ENCODE measurements around the gene NDUFA6. TPM values are rescaled to one million over a fixed set of nuclear protein-coding genes. Genes with fewer than 3 reads are reported as not detected.

NDUFA6 gene
- polyA plus RNA-seq, 1 donor (not counting 4 experiments of a cell fraction or from before 2014, with no cell fraction given) = 86.7 TPM

- peak within 1 kb of the TSS; percentile 55 to 95 (median 89) for H3K4me3 ChIP-seq (ENCODE audit: control insufficient read depth in 2 of 3, extremely low read depth in 1 of 3, insufficient read depth in 2 of 3, low read depth in 1 of 3, low read length in 3 of 3)
- FAIRE-seq (peak; percentile 98), DNase-seq (ENCODE audit: low read depth, low spot score) (peak; percentile 87)
- H3K4me2 ChIP-seq (ENCODE audit: control insufficient read depth, extremely low read depth, insufficient read depth, low read depth, low read length) = peak within 1 kb of the TSS; percentile 96
- no peaks in the 10 kb centered on the region for H4K20me1 ChIP-seq (ENCODE audit: control insufficient read depth, extremely low read depth, insufficient read depth, low read length)
- H3K79me2 ChIP-seq (ENCODE audit: control insufficient read depth, insufficient read depth, low read length) = peaks cover 2% of the 10 kb centered on the region
- TF ChIP-seq EZH2 (IDR thresholded peaks at IDR 0.05; ENCODE audit: low read length) (no peak), CTCF (optimal IDR thresholded peaks at IDR 0.05 in 1 of 3, IDR thresholded peaks at IDR 0.05 in 1 of 3, conservative IDR thresholded peaks at IDR 0.05 in 1 of 3; ENCODE audit: extremely low read depth in 1 of 3, insufficient read depth in 2 of 3, low read length in 3 of 3) (no peak)
- peak within 1 kb of the TSS; percentile 97 for H2AFZ ChIP-seq (ENCODE audit: control insufficient read depth, low read length)
- peaks cover 3% of the 10 kb centered on the region for H3K9me3 ChIP-seq (ENCODE audit: control insufficient read depth, low read depth, low read length)
- H3K9ac ChIP-seq (ENCODE audit: control insufficient read depth, extremely low read depth, insufficient read depth, low read length) = peak within 1 kb of the TSS; percentile 95
- H3K27ac ChIP-seq (ENCODE audit: control insufficient read depth, insufficient read depth, low read length) = peak within 1 kb of the TSS; percentile 96
- no peaks in the 10 kb centered on the region for H3K9me1 ChIP-seq (ENCODE audit: control insufficient read depth, extremely low read depth, insufficient read depth, low read length)
- H3K4me1 ChIP-seq (ENCODE audit: control insufficient read depth, extremely low read depth, insufficient read depth, low read length) = peaks cover 22% of the 10 kb centered on the region
- dilution Hi-C loops (cut with MboI; ENCODE audit: extremely low pct_ligation_motif_present, low sequenced_read_pairs) = no loop called here
- peaks cover 0 to 4% of the 10 kb centered on the region in 2 experiments for H3K36me3 ChIP-seq (ENCODE audit: control insufficient read depth in 2 of 2, extremely low read depth in 1 of 2, insufficient read depth in 2 of 2, low read length in 2 of 2)
- H3K27me3 ChIP-seq (ENCODE audit: control insufficient read depth, extremely low read depth, insufficient read depth, low read length) = no peaks in the 10 kb centered on the region
Measured at GRCh38 chr22:42079319-42080251, 11.0 kb downstream of the NDUFA6 start, which contains the start of gene SMDT1. Gene SMDT1, plus strand, starts transcription at chr22:42079700. Its CDS starts 69 bp downstream, at chr22:42079769.

- Histone ChIP-seq H3K9me3 (ENCODE audit: control insufficient read depth, low read depth, low read length) (peaks cover 3% of the 10 kb centered on the region), H3K4me3 (ENCODE audit: control insufficient read depth in 2 of 3, extremely low read depth in 1 of 3, insufficient read depth in 2 of 3, low read depth in 1 of 3, low read length in 3 of 3) (peak overlapping the region; percentile 55 to 95 (median 89)), H3K36me3 (ENCODE audit: control insufficient read depth in 2 of 2, extremely low read depth in 1 of 2, insufficient read depth in 2 of 2, low read length in 2 of 2) (peaks cover 0 to 2% of the 10 kb centered on the region in 2 experiments), H3K27ac (ENCODE audit: control insufficient read depth, insufficient read depth, low read length) (peak overlapping the region; percentile 96), H3K9ac (ENCODE audit: control insufficient read depth, extremely low read depth, insufficient read depth, low read length) (peak overlapping the region; percentile 95), H2AFZ (ENCODE audit: control insufficient read depth, low read length) (peak overlapping the region; percentile 89), H3K9me1 (ENCODE audit: control insufficient read depth, extremely low read depth, insufficient read depth, low read length) (no peaks in the 10 kb centered on the region), H3K79me2 (ENCODE audit: control insufficient read depth, insufficient read depth, low read length) (peaks cover 2% of the 10 kb centered on the region), H4K20me1 (ENCODE audit: control insufficient read depth, extremely low read depth, insufficient read depth, low read length) (no peaks in the 10 kb centered on the region), H3K4me1 (ENCODE audit: control insufficient read depth, extremely low read depth, insufficient read depth, low read length) (peaks cover 22% of the 10 kb centered on the region), H3K4me2 (ENCODE audit: control insufficient read depth, extremely low read depth, insufficient read depth, low read depth, low read length) (peak overlapping the region; percentile 96), H3K27me3 (ENCODE audit: control insufficient read depth, extremely low read depth, insufficient read depth, low read length) (no peaks in the 10 kb centered on the region)
- DNase-seq (ENCODE audit: low read depth, low spot score) (no peak), FAIRE-seq (no peak)
- dilution Hi-C loops (cut with MboI; ENCODE audit: extremely low pct_ligation_motif_present, low sequenced_read_pairs) = no loop called here
- TF ChIP-seq CTCF (optimal IDR thresholded peaks at IDR 0.05 in 1 of 3, IDR thresholded peaks at IDR 0.05 in 1 of 3, conservative IDR thresholded peaks at IDR 0.05 in 1 of 3; ENCODE audit: extremely low read depth in 1 of 3, insufficient read depth in 2 of 3, low read length in 3 of 3) (no peak), EZH2 (IDR thresholded peaks at IDR 0.05; ENCODE audit: low read length) (no peak)
Measured at GRCh38 chr22:42078469-42079318, 11.9 kb downstream of the NDUFA6 start.
